Astrocyte (in vitro differentiated cells and primary cell): ENCODE data around the gene ZNRF2. TPM values are rescaled to one million over a fixed set of nuclear protein-coding genes. Genes with fewer than 3 reads are reported as not detected.

Experiments
- DNase-seq: peaks from one replicate; pipeline ENCODE4 v3.0.0-alpha.2; 2010; ENCODE audit warnings: low read depth
- FAIRE-seq: peaks from 2 replicates; lab custom pipeline; 2011; peaks lifted over from hg19 to GRCh38; lab: Jason Lieb, UNC
- H2AFZ ChIP-seq: 2 replicates; pipeline ENCODE4 v1.6.0; 2012; ENCODE audit warnings: low read depth, low read length, inconsistent platforms
- H3K27ac ChIP-seq: 2 replicates; pipeline ENCODE4 v1.5.1; 2011; ENCODE audit warnings: low read depth, low read length, inconsistent platforms
- H3K27me3 ChIP-seq: 2 replicates; pipeline ENCODE4 v1.6.0; 2011; ENCODE audit warnings: low read length, inconsistent platforms; ENCODE audit not compliant: insufficient read depth
- H3K36me3 ChIP-seq: 2 replicates; pipeline ENCODE4 v1.5.1; 2011; ENCODE audit warnings: low read length, inconsistent platforms; ENCODE audit not compliant: insufficient read depth
- H3K4me1 ChIP-seq: 2 replicates; pipeline ENCODE4 v1.5.1; 2011; ENCODE audit warnings: low read length, inconsistent platforms; ENCODE audit not compliant: insufficient read depth
- H3K4me2 ChIP-seq: 2 replicates; pipeline ENCODE4 v1.6.0; 2012; ENCODE audit warnings: low read length, inconsistent platforms
- H3K4me3 ChIP-seq: 2 replicates; pipeline ENCODE4 v1.5.1; 2011; ENCODE audit warnings: low read depth, mild to moderate bottlenecking, low read length, inconsistent platforms; ENCODE audit not compliant: insufficient read depth
- H3K79me2 ChIP-seq: 2 replicates; pipeline ENCODE4 v1.6.0; 2012; ENCODE audit warnings: mild to moderate bottlenecking, low read length, inconsistent platforms; ENCODE audit not compliant: insufficient read depth
- H3K9ac ChIP-seq: 2 replicates; pipeline ENCODE4 v1.6.0; 2012; ENCODE audit warnings: mild to moderate bottlenecking, low read length, inconsistent platforms
- H3K9me3 ChIP-seq: 2 replicates; pipeline ENCODE4 v1.5.1; 2012; ENCODE audit warnings: low read depth, mild to moderate bottlenecking, low read length, inconsistent platforms; ENCODE audit not compliant: insufficient read depth
- H4K20me1 ChIP-seq: 2 replicates; pipeline ENCODE4 v1.6.0; 2012; ENCODE audit warnings: low read length, inconsistent platforms; ENCODE audit not compliant: insufficient read depth
- H3K27ac Mint-ChIP-seq: one replicate; pipeline ENCODE4 v1.8.0; 2021; ENCODE audit warnings: mild to moderate bottlenecking, mixed read lengths; ENCODE audit not compliant: unreplicated experiment
- H3K27me3 Mint-ChIP-seq: one replicate; pipeline ENCODE4 v1.8.0; 2021; ENCODE audit warnings: low read depth, mixed read lengths; ENCODE audit not compliant: unreplicated experiment
- H3K36me3 Mint-ChIP-seq: one replicate; pipeline ENCODE4 v1.8.0; 2021; ENCODE audit warnings: low read depth, mixed read lengths; ENCODE audit not compliant: unreplicated experiment
- H3K4me1 Mint-ChIP-seq: one replicate; pipeline ENCODE4 v1.8.0; 2021; ENCODE audit warnings: low read depth, mixed read lengths; ENCODE audit not compliant: unreplicated experiment
- H3K4me3 Mint-ChIP-seq: one replicate; pipeline ENCODE4 v1.8.0; 2021; ENCODE audit warnings: mild to moderate bottlenecking, moderate library complexity, mixed read lengths; ENCODE audit not compliant: unreplicated experiment
- H3K9me3 Mint-ChIP-seq: one replicate; pipeline ENCODE4 v1.8.0; 2021; ENCODE audit warnings: mild to moderate bottlenecking, mixed read lengths; ENCODE audit not compliant: unreplicated experiment
- EZH2 ChIP-seq: IDR thresholded peaks from 2 replicates; pipeline ENCODE4 v1.6.1; 2012; ENCODE audit warnings: mild to moderate bottlenecking, low read length, inconsistent platforms; ENCODE audit not compliant: insufficient read depth
- total RNA-seq: library from RNA; stranded (reverse); gene quantifications from 2 replicates; pipeline ENCODE4 v1.2.1, GENCODE V29; 2021
- TF ChIP-seq, protein P1 (sequence below): IDR thresholded peaks from 2 replicates; pipeline ENCODE4 v1.5.1; 2011; ENCODE audit warnings: low read depth, mild to moderate bottlenecking, inconsistent platforms, low read length, moderate library complexity; ENCODE audit not compliant: insufficient read depth

The ZNRF2 gene
- total RNA-seq, 1 donor from 2014 or later = 9.9 TPM

DNA sequence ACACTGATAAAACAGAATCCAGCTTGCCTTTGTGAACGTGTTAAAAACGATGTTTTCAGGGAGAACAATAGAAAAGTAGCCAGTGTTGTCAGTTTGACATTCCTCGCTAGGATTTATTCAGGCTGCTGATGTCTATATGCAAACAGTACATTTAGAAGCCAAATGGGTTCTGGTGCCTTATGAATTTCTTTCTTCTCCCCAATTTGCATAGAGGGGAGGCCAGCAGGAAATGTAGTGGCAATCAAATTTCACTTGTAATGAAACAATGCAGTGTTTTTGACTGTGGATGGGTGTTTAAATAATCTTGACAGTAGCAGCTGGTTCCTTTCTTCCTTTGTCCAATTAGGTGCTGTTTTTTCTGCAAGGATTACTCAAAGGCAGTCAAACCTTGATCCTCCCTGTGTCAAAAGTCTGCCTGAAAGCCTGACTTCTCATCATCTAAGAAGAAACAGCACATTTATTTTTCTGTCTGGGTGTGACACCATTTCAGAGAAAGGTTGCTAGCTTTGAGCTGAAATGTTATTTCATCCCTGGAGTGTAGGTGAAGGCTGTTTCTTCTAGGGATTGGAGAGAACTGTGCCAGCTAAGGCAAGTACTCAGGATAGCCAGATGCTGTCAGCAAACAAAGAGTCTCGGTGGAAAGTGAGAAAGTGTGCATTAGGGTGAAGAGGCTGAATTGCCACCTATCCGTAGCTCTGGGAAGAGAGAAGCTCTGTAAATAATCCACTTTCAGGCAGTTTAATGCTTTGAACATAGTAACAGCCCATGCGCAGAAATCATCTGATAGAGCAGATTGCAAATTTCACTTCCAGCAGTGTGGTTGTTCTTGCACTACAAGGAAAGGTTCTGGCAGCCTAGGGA lies 36.6 kb upstream of the ZNRF2 start:
- H3K36me3 Mint-ChIP-seq = no peaks in the 10 kb centered on the region
- peaks cover 2% of the 10 kb centered on the region for H3K4me1 ChIP-seq

GRCh38 chr7:30249316-30249715 lies 35.1 kb upstream of the ZNRF2 start:
- H3K4me1 Mint-ChIP-seq = peaks cover 46% of the 10 kb centered on the region
- H3K9ac ChIP-seq = no peak overlapping the region
- no peak for TF ChIP-seq EZH2
- TF ChIP-seq, protein P1, sequence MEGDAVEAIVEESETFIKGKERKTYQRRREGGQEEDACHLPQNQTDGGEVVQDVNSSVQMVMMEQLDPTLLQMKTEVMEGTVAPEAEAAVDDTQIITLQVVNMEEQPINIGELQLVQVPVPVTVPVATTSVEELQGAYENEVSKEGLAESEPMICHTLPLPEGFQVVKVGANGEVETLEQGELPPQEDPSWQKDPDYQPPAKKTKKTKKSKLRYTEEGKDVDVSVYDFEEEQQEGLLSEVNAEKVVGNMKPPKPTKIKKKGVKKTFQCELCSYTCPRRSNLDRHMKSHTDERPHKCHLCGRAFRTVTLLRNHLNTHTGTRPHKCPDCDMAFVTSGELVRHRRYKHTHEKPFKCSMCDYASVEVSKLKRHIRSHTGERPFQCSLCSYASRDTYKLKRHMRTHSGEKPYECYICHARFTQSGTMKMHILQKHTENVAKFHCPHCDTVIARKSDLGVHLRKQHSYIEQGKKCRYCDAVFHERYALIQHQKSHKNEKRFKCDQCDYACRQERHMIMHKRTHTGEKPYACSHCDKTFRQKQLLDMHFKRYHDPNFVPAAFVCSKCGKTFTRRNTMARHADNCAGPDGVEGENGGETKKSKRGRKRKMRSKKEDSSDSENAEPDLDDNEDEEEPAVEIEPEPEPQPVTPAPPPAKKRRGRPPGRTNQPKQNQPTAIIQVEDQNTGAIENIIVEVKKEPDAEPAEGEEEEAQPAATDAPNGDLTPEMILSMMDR = no peak
- no peaks in the 10 kb centered on the region for H3K9me3 ChIP-seq
- H3K79me2 ChIP-seq = no peaks in the 10 kb centered on the region
- H3K9me3 Mint-ChIP-seq = no peaks in the 10 kb centered on the region
- H4K20me1 ChIP-seq = no peaks in the 10 kb centered on the region
- no peaks in the 10 kb centered on the region for H3K36me3 ChIP-seq
- no peak overlapping the region for H3K27ac ChIP-seq
- H2AFZ ChIP-seq = no peak overlapping the region
- no peak overlapping the region for H3K4me3 ChIP-seq
- H3K36me3 Mint-ChIP-seq = no peaks in the 10 kb centered on the region
- DNase-seq (no peak), FAIRE-seq (no peak)
- peak overlapping the region; percentile 11 for H3K27ac Mint-ChIP-seq
- no peak overlapping the region for H3K4me3 Mint-ChIP-seq
- peaks cover 11% of the 10 kb centered on the region for H3K27me3 Mint-ChIP-seq
- peaks cover 7% of the 10 kb centered on the region for H3K4me1 ChIP-seq
- no peak overlapping the region for H3K4me2 ChIP-seq
- H3K27me3 ChIP-seq = peaks cover 16% of the 10 kb centered on the region

More for the DNA sequence above, 36.6 kb upstream of the ZNRF2 start:
- H3K27ac ChIP-seq = no peak overlapping the region
- no peak overlapping the region for H2AFZ ChIP-seq
- no peaks in the 10 kb centered on the region for H3K79me2 ChIP-seq
- Mint-ChIP-seq H3K4me1 (peaks cover 37% of the 10 kb centered on the region), H3K4me3 (no peak overlapping the region), H3K9me3 (no peaks in the 10 kb centered on the region), H3K27me3 (peaks cover 11% of the 10 kb centered on the region), H3K27ac (no peak overlapping the region)
- DNase-seq (no peak), FAIRE-seq (no peak)
- H3K9me3 ChIP-seq = no peaks in the 10 kb centered on the region
- no peaks in the 10 kb centered on the region for H3K36me3 ChIP-seq
- no peak overlapping the region for H3K4me3 ChIP-seq
- no peaks in the 10 kb centered on the region for H4K20me1 ChIP-seq
- no peak overlapping the region for H3K9ac ChIP-seq
- H3K27me3 ChIP-seq = peaks cover 20% of the 10 kb centered on the region
- TF ChIP-seq EZH2 = no peak
- TF ChIP-seq, protein P1 = no peak
- no peak overlapping the region for H3K4me2 ChIP-seq
